ENCODE results near the gene BUB1.
"Not testable (repeated sequence)": the region's sequence is repeated elsewhere in the genome, so short reads cannot be mapped to it uniquely, and the experiment has no call there.

Gene BUB1

DNA sequence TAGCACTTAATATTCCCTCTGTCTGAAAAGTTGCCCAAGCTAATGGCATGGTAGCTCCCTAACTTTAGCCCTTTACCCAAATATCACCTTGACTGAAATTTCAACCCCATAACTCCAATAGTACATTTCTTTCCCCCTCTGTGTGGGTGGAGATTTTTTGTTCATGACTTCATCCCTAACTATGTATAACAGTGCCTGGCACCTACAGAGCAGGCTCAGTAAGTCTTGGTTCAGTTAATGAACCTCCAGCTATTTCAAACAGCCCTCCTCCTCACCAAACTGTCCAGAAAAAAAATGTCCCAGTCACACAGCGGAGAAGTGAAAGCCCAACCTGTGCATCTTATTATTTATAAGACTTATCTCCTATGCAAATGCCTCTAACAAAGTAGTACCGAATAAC is 18.6 kb downstream of the BUB1 start:
- in situ Hi-C loops (cut with MboI; ENCODE audit: low sequenced_read_pairs) = no loop called here

DNA sequence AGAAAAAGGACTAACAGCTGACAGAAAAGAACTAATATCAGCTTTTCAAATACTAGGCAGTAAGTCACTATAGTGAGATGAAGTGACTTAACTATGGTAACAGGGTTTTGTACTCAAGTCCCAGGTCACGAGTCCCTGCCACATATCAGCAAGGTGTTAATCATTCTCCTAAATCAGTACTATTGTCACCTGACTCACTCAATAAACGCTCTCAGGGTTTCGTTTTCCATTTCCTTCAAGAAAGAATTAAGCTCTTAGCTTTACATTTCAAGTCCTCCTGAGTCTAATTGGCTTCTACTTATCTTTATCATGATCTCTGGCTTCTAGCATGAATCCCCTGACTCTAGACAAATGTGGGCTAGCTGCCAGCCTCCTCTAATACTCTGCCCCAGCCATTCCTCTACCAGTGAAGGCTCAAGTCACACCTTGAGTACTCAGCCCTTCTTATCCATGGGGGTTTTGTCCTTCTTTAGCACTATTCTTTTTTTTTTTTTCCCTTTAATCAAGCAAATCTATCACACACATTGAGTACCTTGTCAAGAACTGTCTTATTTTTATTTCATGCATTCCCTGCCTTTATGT is 20.0 kb downstream of the BUB1 start:
- in situ Hi-C loops (cut with MboI; ENCODE audit: low sequenced_read_pairs) = no loop called here

DNA sequence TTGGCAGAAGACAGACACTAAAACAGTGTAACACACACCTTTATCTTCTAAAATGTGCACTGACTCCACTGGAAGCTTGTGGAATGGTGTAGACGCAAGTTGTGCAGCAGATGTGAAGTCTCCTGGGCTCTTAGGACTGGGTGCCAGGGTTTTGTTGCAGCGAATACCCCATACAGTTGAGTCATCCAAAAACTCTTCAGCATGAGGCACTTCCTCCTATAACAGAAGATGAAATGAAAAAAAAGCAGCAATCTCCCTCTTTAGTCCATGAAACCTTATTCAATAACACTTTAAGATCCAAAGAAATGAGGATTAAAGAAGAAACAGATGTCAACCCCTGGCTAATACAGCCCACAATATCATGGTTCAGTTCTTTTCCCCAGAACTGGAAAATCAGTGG is 22.2 kb downstream of the BUB1 start:
- in situ Hi-C loops (cut with MboI; ENCODE audit: low sequenced_read_pairs) = no loop called here

DNA sequence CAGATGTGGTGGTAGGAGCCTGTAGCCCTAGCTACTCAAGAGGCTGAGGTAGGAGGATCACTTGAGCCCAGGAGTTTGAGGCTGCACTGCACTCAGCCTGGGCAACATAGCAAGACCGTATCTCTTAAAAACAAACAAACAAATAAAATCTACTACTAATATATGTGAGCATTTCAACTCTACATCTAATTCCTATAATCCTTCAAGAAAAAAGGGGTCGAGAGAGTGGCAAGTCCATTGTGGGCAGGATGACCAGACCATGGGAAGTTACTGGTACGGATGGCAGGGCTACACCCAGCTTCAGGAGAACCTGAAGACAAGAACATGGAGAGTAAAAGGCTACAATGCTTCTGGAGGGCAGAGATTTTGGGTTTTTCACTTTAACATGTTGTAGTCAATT is 24.0 kb downstream of the BUB1 start:
- in situ Hi-C loops (cut with MboI; ENCODE audit: low sequenced_read_pairs) = no loop called here

DNA sequence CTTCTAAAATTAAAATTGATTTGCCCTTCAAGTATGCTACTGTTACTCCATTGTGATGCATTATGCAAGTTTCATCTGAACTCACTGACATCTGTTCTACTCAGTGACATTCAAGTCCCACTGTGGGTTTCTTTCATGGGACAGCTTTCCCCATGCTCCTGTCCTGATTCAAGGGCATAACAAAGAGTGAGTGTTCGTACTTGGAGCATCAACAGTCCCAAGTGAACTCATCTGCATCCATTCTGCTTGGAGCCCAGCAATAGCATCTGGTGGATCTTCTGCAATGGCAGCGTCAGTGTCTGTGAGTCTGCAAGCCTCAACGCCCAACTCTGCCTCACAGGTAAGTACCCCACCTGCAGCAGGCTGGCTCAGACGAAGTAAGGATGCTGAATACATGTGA is 27.5 kb downstream of the BUB1 start:
- in situ Hi-C loops (cut with MboI; ENCODE audit: low sequenced_read_pairs) = no loop called here

DNA sequence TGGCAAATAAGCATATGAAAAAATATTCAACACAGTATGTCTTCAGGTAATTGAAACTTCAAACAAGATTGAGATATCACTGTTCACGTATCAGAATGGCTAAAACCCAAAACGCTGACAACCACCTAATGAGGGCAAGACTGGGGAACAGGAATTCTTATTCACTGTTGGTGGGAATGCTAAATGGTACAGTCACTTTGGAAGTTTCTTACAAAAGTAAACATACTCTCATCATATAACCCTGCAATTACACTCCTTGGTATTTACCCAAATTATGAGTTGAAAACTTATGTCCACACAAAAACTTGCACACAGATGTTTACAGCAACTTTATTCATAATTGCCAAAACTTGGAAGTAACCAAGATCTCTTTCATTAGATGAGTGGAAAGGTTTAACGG is 30.1 kb downstream of the BUB1 start:
- in situ Hi-C loops (cut with MboI; ENCODE audit: low sequenced_read_pairs) = no loop called here

DNA sequence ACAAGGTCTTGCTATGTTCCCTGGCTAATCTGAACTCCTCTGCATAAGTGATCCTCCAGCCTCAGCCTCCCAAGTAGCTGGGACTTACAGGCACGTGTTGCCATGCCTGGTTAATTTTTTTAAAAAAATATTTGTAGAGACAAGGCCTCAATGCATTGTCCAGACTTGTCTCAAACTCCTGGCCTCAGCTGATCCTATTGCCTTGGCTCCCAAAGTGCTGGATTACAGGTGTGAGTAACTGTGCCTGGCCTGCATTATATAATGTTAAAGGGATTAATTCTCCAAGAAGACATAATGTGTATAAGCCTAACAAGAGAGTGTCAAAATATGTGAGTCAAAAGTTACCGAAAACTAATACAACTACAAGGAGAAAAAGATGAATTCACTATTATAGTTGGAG is 32.2 kb downstream of the BUB1 start:
- in situ Hi-C loops (cut with MboI; ENCODE audit: low sequenced_read_pairs) = no loop called here

DNA sequence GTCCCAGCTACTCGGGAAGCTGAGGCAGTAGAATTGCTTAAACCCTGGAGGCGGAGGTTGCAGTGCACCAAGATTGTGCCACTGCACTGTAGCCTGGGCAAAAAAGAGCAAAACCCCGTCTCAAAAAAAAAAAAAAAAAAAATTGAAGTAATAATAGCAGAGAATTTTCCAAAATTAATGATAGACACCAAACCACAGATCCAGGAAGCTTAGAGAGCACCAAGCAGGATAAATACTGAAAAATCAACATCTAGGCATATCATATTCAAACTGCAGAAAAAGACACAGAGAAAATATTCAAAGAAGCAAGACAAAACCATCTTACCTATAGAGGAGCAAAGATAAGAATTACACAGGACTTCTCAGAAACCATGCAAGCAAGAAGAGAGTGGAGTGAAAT is 33.5 kb downstream of the BUB1 start:
- in situ Hi-C loops (cut with MboI; ENCODE audit: low sequenced_read_pairs) = no loop called here

DNA sequence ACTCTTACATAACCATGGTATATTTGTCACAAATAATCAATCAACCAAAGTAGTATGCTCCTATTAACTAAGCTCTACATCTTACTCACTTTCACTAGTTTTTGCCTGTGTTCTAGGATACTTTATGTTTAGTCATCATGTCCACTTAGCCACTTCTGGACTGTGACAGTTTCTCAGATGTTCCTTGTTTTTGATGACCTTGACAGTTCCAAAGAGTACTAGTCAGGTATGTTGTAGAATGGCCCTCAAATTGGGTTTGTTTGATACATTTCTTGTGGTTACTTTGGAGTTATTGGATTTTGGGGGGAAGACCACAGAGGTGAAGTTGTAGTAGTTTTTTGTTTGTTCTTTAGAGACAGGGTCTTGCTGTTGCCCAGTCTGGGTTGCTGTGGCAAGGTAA is 35.5 kb downstream of the BUB1 start:
- in situ Hi-C loops (cut with MboI; ENCODE audit: low sequenced_read_pairs) = no loop called here

DNA sequence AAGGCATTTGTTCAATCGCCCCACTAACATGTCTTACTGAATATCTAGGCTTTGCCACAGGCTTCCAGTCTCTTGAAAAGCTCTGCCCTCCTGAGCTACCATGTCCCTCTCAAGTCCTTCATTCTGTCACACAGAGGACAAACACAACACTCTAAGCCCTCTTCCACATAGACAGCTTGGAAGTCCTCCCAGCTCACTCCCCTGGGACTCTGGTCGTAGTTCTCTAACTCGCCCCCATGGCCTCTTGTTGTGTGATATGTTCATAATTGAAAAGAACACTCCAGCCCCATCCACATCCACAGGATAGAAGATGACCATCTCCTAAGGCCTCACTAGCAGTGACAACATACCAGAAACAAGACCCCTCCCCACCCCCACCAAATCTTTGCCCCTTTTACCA is 37.9 kb downstream of the BUB1 start:
- in situ Hi-C loops (cut with MboI; ENCODE audit: low sequenced_read_pairs) = no loop called here

DNA sequence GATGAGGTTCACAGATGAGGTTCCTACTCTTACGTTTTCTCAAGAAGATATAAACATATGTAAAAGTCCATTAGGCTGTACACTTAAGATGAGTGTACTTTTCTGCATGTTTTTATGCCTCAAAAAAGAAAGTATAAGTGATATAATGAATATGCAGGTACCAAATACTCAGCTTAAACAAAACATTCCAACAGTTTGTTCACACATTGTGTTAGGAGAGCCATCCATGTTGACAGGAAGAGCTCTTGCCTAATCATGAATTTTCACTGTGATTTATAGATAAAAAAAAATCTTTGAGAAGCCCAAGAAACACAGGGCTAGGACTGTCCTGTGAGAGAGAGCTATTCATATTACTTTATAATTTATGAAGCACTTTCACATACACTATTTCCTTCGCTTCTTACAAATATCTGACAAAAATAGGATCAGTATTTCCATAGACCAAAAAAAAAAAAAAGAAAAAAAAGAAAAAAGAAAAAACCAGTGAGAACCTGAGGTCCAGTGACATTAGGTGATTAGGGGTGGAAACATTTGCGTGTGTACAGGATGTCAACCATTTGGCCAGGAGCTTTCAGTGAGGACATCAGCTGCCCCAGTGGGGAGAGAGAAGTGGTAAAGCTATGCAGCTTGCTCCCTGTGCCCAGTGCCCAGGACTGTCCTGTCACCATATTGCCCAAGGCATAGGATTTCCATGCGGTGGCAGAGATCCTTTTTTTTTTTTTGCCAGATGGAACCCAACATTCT is 38.7 kb downstream of the BUB1 start:
- in situ Hi-C loops (cut with MboI; ENCODE audit: low sequenced_read_pairs) = no loop called here

DNA sequence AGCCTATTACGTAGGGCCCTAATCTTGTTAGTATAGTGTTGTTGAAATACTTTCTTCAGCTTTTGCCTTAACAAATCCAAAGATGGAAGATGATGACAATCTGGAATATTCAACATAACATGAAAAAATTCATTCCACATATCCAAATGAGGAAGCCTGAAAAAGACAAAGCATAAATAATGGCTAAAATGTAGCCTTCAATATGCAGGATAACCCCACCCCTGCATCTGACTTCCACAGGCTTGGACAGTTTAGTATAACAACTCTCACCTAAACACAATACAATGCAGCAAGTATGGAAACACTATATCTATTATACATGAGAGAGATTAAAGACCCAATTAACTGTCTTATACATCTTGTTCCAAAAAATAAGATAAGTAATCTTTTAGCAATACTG is 39.9 kb downstream of the BUB1 start:
- in situ Hi-C loops (cut with MboI; ENCODE audit: low sequenced_read_pairs) = no loop called here

DNA sequence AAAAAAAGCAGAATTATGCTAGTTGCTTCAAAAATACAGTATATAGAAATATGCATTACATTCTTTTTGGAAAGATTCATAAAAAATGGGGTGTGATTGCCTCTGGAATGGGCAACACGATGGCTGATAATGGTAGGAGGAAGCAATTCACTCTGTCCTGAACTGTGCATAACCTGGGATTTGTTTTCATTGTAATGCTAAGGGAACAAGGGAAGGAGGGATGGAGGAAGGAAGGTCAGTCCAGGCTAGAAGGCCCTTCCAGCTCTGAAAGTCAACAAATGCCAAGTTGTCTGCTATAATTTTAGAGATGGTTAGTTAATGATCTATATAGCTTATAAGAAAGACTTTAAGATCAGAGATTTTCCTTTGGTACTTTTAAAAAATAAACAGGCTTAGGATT is 40.8 kb downstream of the BUB1 start:
- in situ Hi-C loops (cut with MboI; ENCODE audit: low sequenced_read_pairs) = no loop called here

DNA sequence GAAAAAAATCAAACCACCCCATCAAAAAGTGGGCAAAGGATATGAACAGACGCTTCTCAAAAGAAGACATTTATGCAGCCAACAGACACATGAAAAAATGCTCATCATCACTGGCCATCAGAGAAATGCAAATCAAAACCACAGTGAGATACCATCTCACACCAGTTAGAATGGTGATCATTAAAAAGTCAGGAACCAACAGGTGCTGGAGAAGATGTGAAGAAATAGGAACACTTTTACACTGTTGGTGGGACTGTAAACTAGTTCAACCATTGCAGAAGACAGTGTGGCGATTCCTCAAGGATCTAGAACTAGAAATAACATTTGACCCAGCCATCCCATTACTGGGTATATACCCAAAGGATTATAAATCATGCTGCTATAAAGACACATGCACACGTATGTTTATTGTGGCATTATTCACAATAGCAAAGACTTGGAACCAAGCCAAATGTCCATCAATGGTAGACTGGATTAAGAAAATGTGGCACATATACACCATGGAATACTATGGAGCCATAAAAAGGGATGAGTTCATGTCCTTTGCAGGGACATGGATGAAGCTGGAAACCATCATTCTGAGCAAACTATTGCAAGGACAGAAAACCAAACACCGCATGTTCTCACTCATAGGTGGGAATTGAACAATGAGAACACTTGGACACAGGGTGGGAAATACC is 41.8 kb downstream of the BUB1 start:
- in situ Hi-C loops (cut with MboI; ENCODE audit: low sequenced_read_pairs) = not testable (repeated sequence)

DNA sequence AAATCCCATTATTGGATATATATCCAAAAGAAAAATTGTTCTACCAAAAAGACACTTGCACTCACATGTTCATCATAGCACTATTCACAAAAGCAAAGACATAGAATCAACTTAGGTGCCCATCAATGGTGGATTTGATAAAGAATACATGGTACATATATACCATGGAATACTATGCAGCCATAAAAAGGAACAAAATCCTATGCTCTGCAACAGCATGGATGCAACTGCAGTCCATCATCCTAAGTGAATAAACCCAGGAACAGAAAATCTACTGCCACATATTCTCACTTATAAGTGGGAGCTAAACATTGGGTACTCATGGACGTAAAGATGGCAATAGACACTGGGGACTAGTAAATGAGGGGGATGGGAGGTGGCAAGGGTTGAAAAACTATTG is 50.5 kb downstream of the BUB1 start:
- in situ Hi-C loops (cut with MboI; ENCODE audit: low sequenced_read_pairs) = not testable (repeated sequence)

DNA sequence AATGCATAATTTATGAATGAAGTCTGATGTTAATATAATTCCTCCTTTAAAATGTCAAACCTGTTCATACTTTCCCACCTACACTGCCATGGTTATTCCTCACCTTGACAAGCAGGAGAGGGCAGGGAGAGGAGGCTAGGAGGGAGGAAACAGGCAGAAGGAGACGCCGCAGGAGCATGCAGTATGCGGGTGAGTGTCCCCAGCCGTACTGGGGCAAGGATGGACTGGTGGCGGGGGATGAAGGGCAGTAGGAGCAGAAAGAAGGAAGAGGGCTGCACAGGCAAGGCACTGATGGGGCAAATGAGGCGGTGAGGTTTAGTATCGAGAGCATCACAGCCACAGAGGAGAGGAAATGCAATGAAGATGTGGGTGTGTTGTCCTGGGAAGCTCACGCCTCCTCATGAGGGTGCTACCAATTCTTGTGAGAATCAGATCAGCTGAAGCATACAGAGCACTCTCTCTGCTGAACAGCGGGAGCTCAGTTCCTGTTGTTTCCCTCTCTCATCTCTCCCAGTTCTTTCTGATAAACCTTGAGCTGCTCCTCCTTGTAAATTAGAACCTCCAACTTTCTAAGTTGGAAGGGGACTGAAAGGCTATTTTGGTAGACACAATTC is 58.4 kb downstream of the BUB1 start:
- in situ Hi-C loops (cut with MboI; ENCODE audit: low sequenced_read_pairs) = not testable (repeated sequence)

DNA sequence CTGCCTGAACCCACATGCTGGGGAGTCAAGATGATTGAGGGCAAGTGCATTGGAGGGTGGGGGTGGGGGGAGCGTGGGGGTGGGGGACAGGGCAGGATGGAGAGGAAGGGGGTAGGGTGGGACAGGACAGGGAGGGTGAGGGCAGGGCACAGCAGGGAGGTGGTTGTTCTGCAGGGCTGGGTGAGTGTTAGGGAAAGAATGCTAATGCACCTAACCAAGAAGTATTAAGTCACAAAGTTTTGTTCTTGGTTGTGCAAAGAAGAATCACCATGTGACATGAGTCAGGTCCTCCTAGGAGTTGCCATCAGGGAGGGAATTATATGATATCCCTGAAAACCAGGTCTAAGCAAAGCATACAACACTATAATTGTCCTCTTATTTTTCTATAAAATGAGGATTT is 63.9 kb downstream of the BUB1 start:
- in situ Hi-C loops (cut with MboI; ENCODE audit: low sequenced_read_pairs) = not testable (repeated sequence)

DNA sequence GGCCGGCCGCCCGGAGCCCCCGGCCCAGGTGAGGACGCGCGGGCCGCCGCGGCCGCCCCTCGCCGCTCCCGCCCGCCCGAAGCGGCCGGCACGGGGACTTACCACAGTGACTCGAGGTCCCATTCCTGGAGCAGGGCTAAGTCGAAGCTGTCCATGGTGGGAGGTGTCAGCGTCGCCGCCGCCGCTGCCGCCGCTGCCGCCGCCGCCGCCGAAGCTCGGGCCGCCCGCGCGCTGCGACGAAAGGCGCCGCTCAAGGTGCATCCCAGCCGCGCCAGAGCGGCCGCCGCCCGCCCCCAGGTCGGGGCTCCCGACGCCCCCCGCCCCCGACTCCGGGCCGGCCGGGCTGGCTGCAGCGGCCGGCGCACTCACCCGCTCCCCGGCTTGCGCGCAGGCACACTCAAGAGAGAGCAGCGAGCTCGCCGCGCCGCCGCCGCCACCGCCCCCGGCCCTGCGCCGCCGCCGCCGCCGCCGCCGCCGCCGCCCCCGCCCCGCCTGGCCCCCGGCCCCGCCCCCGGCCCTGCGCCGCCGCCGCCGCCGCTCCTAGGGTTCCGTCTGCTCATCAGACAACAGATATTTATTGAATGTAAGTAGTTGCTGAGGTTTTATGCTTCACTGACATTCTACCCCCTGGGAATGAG is 67.1 kb downstream of the BUB1 start:
- in situ Hi-C loops (cut with MboI; ENCODE audit: low sequenced_read_pairs) = not testable (repeated sequence)

DNA sequence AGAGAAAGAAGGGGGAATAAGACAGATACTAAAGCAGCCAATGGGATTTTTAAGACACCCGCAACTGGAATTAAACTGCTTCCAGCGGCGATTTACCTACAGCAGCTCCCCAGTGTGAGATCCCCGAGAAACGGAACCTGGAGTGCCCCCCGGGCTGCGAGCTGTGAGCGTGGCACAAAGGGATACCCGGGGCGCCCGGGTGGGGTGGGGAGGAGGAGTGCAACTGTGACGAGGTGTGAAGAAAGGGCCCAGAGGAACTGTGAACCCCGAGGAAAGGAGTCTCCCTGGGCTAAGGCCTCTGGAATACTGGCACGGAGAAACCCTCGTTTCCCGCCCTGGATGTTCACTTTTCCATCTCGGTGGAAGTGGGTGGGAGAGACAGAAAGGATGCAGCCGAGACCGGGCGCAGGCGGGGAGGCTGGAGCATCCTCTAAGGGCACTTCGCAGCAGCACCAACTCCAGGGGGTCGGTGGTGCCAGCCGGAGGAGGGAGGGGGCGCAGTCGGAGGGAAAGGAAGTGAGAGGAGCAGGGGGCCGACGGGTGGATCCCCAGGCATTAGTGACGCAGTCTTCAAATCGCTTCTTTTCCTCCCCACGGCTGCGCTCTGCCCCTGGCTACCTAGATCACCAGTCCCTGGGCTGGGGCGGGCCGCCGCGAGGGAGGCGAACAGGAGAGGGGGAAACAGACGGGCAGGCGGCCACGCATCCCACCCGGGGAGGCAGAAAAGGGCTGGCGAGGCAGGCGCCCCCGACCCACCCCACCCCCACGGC is 67.8 kb downstream of the BUB1 start:
- in situ Hi-C loops (cut with MboI; ENCODE audit: low sequenced_read_pairs) = not testable (repeated sequence)

DNA sequence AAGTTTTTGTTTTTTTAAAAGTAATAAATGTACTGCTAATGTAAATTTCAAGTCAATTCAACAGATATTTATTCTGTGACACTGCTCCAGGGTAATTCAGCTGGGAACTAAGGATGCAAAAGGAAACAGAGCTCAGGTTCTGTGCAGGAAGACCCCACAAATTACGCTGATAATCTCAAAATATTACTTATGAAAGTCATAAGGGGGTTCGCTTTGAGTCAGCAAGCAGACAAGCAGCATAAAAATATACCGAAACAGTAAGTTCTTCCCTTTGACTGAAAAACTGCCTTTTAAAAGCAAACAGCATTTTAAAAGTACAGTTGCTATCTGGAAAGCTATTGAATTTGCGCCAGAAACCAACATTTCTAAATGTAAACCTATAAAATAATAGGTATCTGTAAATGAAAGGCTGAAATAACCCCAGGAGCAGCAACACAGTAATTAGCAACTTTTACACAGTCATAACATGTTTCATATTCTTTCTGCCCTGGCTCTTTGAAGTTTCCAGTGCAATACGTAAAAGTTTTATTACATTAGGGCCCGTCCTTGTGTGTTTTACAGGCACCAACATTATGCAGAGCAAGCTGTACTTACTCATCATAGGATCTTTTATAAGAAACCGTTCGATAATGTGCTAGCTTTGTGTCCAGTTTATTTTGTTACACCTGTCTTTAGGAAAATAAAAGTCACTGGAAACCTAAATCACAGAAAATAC is 68.9 kb downstream of the BUB1 start:
- in situ Hi-C loops (cut with MboI; ENCODE audit: low sequenced_read_pairs) = not testable (repeated sequence)

Measured in HL-60/S4 treated with retinoic acid at 250 ng/mL for 4 days and 3 days (cell line).